ENCODE measurements around the gene DNAJC17.

- TF ChIP-seq, protein P1, sequence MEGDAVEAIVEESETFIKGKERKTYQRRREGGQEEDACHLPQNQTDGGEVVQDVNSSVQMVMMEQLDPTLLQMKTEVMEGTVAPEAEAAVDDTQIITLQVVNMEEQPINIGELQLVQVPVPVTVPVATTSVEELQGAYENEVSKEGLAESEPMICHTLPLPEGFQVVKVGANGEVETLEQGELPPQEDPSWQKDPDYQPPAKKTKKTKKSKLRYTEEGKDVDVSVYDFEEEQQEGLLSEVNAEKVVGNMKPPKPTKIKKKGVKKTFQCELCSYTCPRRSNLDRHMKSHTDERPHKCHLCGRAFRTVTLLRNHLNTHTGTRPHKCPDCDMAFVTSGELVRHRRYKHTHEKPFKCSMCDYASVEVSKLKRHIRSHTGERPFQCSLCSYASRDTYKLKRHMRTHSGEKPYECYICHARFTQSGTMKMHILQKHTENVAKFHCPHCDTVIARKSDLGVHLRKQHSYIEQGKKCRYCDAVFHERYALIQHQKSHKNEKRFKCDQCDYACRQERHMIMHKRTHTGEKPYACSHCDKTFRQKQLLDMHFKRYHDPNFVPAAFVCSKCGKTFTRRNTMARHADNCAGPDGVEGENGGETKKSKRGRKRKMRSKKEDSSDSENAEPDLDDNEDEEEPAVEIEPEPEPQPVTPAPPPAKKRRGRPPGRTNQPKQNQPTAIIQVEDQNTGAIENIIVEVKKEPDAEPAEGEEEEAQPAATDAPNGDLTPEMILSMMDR (IDR thresholded peaks at IDR 0.05): no peak
- TF ChIP-seq EZH2 (IDR thresholded peaks at IDR 0.05; ENCODE audit: borderline replicate concordance, insufficient read depth, low read depth, low read length, poor library complexity, severe bottlenecking): no peak
Measured at GRCh38 chr15:40845511-40846284, 38.4 kb upstream of the DNAJC17 start.
